ENCODE results near the gene TBX1.

TBX1 gene

DNA sequence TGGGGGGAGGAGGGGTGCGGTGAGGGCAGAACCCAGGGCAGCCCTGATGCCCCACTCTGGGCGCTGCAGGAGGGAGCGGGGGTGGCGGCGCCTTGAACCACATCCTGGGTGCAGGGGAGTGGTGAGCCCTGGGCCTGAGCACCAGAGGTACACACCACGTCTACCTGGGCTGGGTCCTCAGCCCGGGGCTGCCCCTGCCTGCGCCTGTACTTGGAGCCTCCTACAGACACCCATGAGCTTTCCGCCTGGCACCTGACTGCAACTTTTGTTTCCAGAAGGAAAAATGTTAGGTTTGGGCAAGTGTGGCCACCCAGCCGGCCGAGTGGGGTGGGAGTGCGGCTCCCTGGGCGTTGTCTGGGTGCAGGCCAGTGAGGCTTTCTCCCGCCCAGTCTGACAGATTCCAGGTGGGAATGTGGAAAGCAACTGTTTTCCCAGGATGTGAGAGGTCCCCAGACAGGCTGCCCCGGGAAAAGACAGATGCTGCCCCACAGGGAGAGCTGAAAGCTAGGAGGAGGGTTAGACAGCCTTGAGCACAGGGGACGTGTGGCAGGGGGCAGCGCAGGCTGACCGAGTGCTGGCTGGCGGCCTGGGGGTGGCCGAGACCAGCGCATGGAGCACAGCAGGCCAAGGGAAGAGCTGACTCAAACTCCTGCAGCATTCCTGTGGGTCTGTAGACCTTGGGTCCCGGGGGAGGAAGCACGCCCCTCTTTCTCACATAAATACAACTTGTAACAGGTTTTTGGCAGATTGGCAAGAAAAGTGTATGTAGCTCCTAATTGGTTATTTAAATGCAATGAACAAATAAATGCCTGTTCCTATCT, 50.0 kb downstream of the TBX1 start:
- DNase-seq = no peak

DNA sequence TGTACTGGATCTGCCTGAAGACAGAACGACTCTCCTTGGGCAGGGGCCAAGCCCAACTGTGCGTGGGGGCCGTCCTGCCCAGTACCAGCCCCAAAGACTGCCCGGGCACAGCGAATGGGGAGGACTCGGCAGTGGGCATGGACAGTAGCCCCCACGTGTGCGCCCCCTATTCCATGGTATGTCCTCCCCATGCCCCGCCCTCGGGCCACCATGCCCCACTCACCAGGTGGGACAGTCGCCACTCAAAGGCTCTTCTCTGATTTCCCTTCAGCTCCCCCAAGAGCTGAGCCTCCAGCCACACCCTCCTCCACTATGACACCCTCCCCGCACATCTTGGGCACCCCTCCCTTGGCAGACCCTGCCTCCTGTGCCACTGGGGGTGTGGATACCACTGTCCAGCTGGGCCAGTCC, 50.6 kb downstream of the TBX1 start:
- DNase-seq = no peak

DNA sequence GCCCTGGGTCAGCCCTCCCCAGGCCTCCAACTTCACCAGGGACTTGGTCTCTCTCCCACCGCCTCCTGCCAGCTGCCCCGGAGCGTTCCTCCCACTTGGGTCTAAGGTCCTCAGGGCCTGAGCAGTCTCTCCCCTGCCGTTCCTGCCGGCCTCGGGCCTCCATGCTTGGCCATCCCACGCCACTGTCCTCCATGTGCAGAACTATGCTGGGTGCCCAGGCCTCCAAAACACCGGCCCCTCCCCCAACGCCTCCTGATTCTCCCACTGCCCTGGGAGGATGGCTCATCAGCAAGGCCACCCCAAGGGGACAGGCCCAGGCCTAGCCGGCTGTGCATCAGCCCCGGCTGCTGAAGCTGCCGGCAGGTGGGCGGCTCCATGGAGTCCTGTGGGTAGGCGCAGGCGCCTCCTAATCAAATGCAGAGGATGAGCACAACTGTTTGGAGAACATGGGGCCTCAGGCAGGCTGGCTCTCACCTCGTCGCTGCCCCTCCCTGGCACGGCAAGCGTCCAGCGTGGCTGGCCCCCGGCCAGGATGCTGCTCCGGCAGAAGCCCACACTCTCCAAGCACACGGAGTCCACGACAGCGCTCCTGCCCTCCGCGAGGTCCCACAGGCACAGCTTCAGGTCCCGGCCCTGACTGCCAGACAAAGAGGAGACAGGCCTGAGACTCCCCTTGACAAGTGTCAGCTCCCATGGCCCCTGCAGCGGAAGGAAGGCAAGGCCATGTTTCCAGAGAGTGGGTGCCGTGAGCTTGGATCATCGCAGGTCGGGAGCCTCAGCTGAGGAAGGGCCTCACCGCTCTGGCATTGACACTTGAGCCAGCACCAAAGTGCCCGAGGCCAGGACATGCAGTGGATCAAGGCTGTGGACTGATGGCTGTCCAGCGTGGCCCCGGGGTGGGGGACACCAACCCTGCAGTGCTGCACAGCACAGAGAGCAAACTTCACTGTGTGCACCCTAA, 51.5 kb downstream of the TBX1 start:
- no peak for DNase-seq

DNA sequence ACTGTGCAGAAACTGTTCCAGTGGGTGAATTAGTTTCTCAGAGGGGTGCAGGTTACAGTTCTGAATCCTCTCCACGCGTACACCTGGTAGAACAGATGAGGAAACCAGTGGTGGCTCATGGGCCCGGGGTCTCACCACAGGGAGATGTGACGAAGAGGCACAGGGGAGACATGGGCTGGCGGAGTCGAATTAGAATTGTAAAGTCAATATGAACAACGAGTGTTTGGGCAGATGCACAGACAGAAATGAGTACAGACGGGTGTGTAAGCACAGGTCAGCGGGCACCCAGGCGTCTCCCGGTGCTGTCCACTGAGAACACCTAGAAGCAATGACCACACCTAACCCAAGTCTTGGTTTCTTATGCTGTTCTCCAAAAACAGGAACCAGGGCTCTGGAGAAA, 52.3 kb downstream of the TBX1 start:
- no peak for DNase-seq

DNA sequence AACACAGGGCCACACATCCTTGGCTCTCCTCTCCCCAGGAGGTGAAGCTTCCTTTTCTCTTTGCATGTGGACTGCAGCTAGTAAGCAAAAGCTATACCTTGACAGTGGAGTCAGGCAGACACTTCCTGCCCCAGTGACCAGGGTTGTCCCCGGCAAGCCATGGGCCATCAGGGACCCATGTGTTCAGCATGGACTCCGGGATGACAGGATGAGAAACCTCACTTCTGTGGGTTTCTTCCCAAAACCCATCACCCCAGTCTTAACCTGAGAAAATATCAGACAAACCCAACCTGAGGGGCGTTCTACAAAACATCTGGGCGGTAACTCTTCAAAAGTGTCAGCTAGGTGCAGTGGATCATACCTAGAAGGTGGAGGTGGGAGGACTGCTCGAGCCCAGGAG, 53.9 kb downstream of the TBX1 start:
- no peak for DNase-seq

DNA sequence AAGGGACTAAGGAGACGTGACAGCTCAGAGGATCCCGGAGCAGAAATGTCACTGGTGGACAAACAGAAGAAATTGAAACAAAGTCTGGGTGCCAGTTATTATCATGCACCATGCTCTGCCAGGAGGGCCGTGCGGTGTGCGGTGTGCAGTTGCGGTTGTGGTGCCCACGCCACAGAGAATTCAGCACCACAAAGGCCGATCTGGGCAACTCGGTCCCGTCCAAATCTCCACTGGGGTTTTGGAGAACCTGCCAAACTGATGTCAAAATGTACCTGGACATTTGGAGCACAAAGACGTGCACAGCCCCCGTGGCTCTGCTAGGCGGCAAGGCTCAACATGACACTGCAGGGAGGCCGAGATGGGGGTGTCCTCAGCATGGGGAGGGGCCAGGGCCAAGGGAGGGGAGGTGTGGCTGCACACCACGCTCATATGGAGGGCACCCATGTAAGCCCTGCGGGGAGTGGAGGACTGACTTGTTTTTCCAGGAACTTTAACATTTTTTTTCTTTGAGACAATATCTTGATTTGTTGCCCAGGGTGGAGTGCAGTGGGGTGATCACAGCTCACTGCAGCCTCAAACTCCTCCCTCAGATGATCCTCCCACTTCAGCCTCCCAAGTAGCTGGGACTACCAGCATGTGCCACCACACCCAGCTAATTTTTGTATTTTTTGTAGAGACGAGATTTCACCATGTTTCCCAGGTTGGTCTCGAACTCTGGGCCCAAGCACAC, 54.7 kb downstream of the TBX1 start:
- DNase-seq = no peak

DNA sequence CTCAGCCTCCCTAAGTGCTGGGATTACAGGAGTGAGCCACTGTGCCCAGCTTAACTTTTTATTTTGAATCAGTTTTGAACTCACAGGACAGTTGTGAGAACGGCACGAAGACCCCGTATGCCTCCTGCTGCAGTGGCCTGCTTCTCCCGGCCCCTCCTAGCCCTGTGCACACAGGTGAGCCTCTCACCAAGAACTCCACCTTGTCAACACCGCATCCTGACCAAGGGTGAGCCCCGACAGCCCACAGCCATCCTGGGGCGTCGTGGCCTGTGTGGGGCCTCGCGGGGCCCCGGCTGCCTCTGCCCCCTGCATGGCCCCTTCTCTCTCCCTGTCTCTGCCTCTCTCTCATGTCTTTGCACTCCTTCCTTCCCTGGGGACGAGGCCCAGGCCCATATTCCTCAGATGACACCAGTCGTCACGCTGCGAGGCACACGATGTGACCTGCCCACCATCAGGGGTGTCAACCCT, 55.3 kb downstream of the TBX1 start:
- no peak for DNase-seq

DNA sequence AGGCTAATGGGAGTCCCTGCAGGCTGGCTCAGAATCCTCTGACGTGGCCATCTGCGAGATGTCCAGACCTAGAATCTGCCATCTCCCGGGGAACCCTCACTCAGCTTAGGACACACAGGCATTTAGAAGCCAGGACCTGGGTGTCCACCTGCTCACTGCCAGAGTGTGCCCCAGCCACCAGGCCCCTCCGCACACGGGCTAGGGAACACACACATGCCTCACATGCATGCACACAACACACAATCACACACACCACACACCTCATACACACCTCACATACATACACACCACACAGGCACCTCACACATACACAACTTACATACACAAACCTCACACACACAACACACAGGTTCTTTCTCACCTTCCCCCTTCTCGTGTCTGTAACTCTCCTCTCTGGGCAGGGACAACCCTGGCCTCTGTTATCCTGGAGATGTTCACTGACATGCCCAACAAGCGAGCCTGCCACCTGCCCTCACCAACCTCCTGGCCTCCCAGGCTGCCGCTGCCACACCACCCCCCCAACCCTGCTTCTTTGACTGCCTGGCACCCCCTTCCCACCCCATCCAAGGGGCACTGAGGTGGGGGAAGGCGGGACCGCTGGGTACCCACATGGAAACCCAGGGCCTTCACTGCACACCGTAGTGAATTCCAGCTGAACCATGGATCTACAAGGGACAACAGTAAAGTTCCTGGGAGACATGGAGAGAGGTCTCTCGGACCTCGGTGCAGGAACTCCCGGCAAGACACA, 56.0 kb downstream of the TBX1 start:
- no peak for DNase-seq
